NCI-H1694 treated with DMSO at 0.1 percent for 48 hours (cell line): ENCODE data around the gene ABHD15.
"Not testable (repeated sequence)": the region's sequence is repeated elsewhere in the genome, so short reads cannot be mapped to it uniquely, and the experiment has no call there.

Source experiments
- DNase-seq: peaks from one replicate; lab custom pipeline; 2025; lab: John Stamatoyannopoulos, UW

Gene ABHD15

GRCh38 chr17:29570521-29570920 lies 3.7 kb upstream of the ABHD15 start:
- DNase-seq: no peak

- DNase-seq: peak; percentile 22
Measured at GRCh38 chr17:29569245-29569950, 2.6 kb upstream of the ABHD15 start.

GRCh38 chr17:29568331-29569244 lies 1.8 kb upstream of the ABHD15 start, which contains the start of gene TP53I13:
TSS of gene TP53I13 (plus strand) at chr17:29568701. CDS start at chr17:29568759, 58 bp downstream.
- peak; percentile 82 for DNase-seq

- peak; percentile 83 for DNase-seq
Measured at GRCh38 chr17:29567554-29568330, 905 bp upstream of the ABHD15 start.

- DNase-seq: no peak
Measured at GRCh38 chr17:29567304-29567553, 392 bp upstream of the ABHD15 start.

GRCh38 chr17:29565643-29566472 lies 979 bp downstream of the ABHD15 start:
- peak; percentile 33 for DNase-seq

- DNase-seq: no peak
Measured at GRCh38 chr17:29563816-29564215, 3.0 kb downstream of the ABHD15 start.

- DNase-seq: no peak
Measured at GRCh38 chr17:29562615-29563014, 4.2 kb downstream of the ABHD15 start.

- DNase-seq: no peak
Measured at GRCh38 chr17:29561554-29562517, 5.0 kb downstream of the ABHD15 start.

GRCh38 chr17:29560316-29560715 lies 6.5 kb downstream of the ABHD15 start:
- peak; percentile 93 for DNase-seq

GRCh38 chr17:29559640-29560039 lies 7.2 kb downstream of the ABHD15 start:
- DNase-seq: no peak

- DNase-seq: not testable (repeated sequence)
Measured at GRCh38 chr17:29558139-29558538, 8.7 kb downstream of the ABHD15 start.

GRCh38 chr17:29557739-29558116 lies 9.1 kb downstream of the ABHD15 start:
- no peak for DNase-seq

- DNase-seq: no peak
Measured at GRCh38 chr17:29557085-29557738, 9.6 kb downstream of the ABHD15 start.

- DNase-seq: no peak
Measured at GRCh38 chr17:29555840-29556239, 11.0 kb downstream of the ABHD15 start.

- DNase-seq: no peak
Measured at GRCh38 chr17:29549177-29549923, 17.5 kb downstream of the ABHD15 start.

GRCh38 chr17:29546830-29547229 lies 20.0 kb downstream of the ABHD15 start:
- DNase-seq: no peak

- DNase-seq: no peak
Measured at GRCh38 chr17:29546085-29546484, 20.8 kb downstream of the ABHD15 start.

- no peak for DNase-seq
Measured at GRCh38 chr17:29544066-29544465, 22.8 kb downstream of the ABHD15 start.
